ENCODE results near the gene MED12L.

Gene MED12L

GRCh38 chr3:151432616-151433372, 347.3 kb downstream of the MED12L start:
- DNase-seq = no peak

DNA sequence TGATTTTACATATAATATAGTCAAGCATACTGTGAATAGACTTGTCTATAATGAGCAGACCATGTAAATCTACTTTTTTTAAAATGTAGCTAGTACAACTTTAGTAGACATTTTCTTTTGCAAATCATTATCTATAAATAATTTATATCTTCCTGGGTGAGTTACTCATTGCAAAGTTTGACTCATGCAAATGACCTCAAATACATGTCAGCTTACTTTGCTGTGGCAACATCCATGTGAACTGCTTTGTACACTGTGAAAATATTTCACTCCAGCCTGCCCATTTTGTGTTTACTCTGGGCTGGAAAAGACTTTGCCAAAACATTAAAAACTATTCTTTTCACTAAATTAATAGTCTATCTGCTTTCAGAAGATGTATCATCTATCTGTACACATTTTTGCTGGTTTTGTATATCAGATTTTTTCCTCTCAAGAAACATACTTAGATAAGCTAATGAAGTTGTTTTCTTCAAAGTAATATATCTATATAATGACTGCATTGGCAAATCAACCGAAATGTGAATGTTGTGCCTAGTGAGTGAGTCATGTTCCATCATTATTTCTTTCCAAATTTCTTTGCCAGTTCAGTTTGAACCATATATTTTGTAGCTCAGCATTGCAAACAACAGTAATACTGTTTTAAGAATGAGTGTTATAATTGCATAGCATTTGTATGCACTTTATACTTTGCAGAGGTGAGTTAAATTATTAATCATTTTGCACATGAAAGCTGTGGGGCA, 348.9 kb downstream of the MED12L start:
- no peak for DNase-seq

DNA sequence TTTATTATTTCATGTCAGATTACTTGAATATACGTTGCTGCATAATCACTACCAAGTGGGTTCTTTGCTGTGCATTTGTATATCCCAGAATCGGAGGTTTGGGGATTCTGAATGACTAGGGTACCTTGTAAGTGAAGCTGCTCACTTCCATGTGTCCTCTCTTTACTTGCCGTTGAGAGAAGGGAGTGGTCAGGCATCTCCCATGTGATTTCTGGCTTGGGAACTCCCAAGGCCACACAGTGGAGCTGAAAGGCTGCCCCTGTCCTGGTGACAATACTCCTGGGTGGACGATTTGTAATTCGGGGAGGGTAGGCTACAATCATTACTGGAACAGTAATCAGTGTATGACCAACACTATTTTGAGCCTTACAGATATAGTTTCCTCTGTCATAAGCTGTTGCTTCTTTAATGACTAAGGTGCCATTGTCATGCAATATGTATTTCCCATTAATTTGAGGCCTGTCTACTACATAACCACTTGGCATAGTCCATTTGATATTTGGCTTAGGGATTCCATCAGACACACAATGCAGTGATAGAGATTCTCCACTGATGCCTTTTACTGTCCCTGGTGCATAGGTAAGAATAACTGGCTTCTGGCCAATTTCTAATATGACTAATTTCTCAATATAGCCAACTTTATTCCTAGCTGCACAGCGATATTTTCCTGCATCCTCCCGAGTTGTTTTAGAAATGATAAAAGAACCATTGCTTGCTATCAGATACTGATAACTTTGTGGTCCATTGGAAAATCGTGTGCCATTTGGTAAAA, 351.4 kb downstream of the MED12L start:
- DNase-seq = no peak

GRCh38 chr3:151437906-151438305, 352.4 kb downstream of the MED12L start:
- no peak for DNase-seq

- no peak for DNase-seq
Observed at GRCh38 chr3:151439652-151440125, 354.2 kb downstream of the MED12L start.

DNA sequence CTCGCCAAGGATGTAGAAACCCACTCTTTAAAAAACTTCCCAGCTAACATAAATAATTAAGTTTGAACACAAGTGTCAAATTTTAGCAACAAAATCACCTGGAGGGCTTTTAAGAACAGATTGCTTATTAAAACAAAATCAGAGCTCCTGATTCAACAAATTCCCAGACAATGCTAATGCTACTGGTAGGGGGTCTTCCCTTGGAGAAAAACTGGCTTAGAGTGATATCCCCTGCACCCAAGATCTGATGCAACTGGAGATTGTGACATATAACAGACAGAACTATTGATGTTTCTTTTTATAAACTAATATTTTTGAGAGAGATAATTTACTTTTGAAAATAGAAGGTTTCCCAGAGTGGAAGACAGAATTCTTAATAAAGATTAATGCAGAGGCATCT, 355.5 kb downstream of the MED12L start:
- DNase-seq = no peak

DNA sequence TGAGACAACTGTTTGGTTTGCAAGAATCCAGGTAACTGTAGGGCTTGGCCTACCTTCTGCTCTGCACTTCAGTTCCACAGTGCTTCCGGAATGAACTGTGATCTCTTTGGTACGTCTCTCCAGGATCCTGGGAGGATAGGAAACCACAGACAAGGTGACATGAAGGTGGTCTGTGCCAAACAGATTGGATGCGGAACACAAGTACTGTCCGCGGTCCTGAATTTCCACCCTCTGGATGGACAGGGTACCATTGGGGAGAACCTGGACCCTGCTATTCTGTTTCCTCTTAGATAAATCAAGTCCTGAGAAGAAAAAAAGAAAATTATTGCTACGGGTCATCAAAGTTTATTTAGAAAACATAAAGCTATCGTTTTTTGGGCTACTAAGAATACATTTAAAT, 358.1 kb downstream of the MED12L start:
- DNase-seq = no peak

DNA sequence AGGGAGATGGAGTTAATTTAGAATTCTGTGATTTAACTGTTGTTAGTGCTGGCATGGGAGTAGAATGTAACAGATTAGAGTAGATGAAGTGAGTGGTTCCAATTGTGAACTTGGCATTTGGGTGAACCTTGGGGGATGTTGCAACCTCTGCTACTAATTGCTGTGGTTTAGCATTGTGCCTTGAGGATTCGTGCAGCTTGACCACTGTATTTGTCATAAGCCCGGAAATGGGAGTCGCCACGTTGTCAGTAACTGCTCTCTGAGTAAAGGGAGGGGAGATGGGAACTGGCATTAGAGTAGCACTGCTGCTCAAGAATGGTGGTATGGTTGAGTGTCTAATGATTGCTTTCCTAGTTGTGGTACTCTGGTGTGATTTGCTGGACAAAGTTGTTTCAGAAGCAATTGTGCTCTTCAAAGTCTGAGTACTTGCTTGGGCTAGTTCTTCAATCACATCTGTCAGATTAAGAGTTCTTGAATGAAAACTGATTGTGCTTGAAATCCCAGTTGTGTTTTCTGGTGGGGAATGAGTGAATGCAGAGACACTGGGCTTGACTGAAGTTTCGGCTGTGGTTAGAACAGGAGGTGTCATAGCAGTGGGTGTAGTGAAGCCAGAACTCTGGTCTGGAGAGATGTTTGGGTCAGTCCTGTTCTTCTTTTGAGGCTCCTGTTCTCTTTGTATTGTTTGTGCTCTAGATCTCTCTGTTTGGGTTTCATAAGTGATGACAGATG, 360.0 kb downstream of the MED12L start:
- no peak for DNase-seq

- no peak for DNase-seq
Observed at GRCh38 chr3:151446002-151446340, 360.5 kb downstream of the MED12L start.

GRCh38 chr3:151452368-151452767, 366.9 kb downstream of the MED12L start:
- no peak for DNase-seq

GRCh38 chr3:151452841-151453240, 367.4 kb downstream of the MED12L start:
- no peak for DNase-seq

DNA sequence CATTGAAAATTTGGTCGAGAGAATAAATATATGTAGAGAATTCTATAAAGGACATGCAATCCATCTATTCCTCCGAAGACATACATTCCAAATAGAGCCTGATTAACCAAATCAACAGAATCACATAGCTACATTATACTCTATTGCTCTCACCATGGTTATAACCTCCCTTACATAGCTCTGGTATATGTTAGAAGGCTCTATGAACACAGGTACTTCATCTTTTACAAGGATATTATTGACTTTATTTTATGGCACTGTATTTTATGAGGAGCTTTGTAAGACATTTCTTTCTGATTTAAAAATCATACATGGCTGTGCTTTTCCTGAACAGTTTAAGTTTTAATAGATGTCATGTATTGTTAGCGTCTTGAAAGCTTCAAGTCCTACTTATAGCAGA, 370.6 kb downstream of the MED12L start:
- DNase-seq = no peak

DNA sequence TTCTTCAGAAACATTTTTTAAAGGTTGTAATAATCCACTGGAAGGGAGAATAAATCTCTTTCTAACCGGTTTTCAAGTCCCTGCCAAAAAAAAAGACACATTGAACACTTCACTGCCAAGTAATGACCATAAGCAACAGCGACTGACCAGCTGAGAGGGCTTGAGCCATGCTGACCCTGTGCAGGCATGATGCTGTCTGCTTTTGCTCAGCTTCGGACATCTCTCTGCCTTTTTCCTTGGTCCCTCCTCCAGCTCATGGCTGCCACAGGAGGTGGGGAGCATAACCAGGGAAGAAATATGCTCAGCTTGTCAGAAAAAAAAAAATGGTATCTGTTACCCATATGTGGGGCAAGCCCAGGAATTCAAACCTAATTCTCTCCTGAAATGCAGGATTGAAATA, 373.9 kb downstream of the MED12L start:
- DNase-seq = no peak

- no peak for DNase-seq
Observed at GRCh38 chr3:151460228-151460627, 374.8 kb downstream of the MED12L start.

GRCh38 chr3:151460774-151461450, 375.4 kb downstream of the MED12L start, which contains the start of gene IGSF10:
Gene IGSF10, minus strand, starts transcription at chr3:151461061. Its CDS starts 2,352 bp downstream, at chr3:151458709.
- DNase-seq = no peak

DNA sequence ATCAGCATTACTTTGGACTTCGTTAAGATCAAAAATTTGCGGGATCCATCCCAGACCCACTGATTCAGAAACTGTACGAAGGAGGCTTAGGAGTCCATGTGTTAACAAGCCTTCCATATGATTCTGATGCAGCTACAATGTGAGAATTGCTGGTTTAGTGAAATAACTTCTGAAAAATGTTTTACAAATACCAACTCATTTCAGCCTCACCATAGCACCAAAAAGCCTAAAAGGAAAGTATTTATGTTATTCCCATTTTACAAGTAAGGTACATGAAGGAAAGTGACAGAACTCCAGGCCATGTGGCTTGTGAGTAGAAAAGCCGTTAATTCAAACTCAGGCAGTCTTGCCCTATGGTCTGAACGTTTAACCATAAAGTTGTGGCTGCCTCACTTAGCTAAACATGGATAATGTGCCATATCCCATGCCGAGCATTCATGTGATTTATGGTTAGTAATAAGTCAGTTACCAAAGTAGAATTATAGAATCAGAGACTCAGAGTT, 376.9 kb downstream of the MED12L start:
- no peak for DNase-seq

DNA sequence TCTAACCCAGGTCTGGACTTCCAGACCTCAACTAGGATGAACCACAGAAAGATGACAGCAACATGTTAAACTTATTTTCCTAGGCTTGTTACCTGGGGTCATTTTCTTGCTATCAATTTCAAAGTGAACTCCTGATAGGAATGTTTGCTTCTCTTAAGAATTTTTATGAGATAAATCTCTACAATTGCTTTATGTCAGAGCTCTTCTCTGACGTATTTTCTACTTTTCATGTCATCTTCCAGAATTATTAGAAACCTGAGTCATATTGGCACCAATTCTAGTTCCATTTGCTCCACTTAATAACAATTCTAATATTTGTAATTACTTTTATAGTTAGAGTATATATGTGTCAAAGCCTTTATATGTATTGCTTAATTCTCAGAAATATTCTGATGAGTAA, 377.5 kb downstream of the MED12L start:
- no peak for DNase-seq

DNA sequence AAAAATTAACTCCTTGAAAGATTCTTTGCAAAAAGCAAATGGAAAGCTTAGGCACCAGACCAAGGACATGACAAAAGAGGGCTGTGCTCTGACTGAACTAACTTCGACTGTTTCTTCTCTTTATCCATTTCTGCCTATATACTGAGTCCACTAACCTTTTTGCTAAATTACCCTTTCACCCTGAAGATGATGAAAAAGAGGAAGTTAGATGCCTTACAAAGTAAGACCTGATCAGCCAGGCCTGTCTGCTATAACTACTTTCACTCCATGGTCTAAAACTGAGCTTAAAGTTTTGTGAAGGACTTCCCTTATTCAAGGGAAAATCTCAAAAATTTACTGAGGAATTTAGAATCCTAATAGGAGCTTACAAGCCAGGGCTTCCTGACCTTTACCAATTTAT, 381.6 kb downstream of the MED12L start:
- DNase-seq = no peak

DNA sequence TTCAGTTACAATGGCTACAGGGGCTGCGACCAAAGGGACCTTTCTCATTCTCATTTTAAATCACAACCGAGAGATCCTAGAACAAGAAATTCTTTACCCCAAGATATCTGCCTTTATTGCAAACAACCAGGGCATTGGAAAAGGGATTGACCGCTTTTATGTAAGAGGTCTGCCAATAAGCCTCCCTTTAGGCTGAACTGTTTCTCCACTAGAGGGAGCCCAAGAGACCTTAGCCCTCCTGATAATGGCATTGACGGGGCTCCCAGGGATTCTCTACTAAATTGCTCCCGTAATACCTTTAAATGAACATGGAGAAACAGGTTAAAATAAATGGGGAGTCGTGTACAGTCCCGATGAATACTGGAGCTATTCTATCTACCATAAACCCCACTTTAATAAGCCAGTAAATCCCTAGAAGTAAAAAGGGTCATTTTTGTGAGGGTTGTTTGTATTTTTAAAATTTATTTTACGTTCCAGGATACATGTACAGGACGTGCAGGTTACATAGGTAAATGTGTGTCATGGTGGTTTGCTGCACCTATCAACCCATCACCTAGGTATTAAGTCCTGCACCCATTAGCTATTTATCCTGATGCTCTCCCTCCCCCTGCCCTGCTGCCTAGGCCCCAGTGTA, 382.9 kb downstream of the MED12L start:
- peak; percentile 24 for DNase-seq

GRCh38 chr3:151476344-151477018, 391.0 kb downstream of the MED12L start:
- DNase-seq = no peak

Data from activated CD8-positive, alpha-beta memory T cell treated with anti-CD3 and anti-CD28 coated beads, Interleukin-2, amount 50 U/mL, for 4 hours (primary cell).